ENCODE data around the gene RALB.
A peak's percentile ranks its signal among the peaks of the same experiment; 100 is the strongest.

RALB gene, protein sequence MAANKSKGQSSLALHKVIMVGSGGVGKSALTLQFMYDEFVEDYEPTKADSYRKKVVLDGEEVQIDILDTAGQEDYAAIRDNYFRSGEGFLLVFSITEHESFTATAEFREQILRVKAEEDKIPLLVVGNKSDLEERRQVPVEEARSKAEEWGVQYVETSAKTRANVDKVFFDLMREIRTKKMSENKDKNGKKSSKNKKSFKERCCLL

GRCh38 chr2:120252225-120253020, at the start of gene RALB:
Gene RALB (plus strand): TSS chr2:120252852. CDS start chr2:120278665, 25,813 bp downstream.
- DNase-seq (ENCODE audit: low read depth), result peak; percentile 99

GRCh38 chr2:120203251-120204021, 49.2 kb upstream of the RALB start:
- DNase-seq (ENCODE audit: low read depth), result no peak

DNA sequence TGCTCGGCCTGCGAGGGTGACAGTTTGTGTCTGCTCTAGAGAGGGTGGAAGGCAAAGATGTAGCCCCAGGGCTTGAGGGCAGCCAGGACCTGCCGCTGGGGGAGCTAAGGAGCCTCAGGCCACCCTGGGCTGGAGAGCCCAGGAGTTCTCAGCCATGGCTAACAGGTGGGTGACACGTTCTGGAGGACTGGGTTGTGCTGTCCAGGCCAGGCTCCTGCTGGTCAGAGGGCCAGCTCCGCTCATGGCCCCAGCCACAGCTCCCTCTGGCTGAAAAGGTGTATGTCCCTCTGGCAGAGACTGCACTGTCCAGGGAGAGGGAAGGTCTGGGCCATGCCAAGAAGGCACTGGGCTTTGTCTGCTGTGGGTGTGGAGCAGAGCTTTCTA, 48.6 kb upstream of the RALB start:
- no peak for DNase-seq (ENCODE audit: low read depth)

GRCh38 chr2:120204417-120204816, 48.2 kb upstream of the RALB start:
- DNase-seq (ENCODE audit: low read depth), result no peak

- DNase-seq (ENCODE audit: low read depth), result no peak
Measured at GRCh38 chr2:120204945-120205670, 47.5 kb upstream of the RALB start.

GRCh38 chr2:120206022-120206581, 46.5 kb upstream of the RALB start:
- DNase-seq (ENCODE audit: low read depth), result no peak

- DNase-seq (ENCODE audit: low read depth), result no peak
Measured at GRCh38 chr2:120208381-120209353, 44.0 kb upstream of the RALB start.

- DNase-seq (ENCODE audit: low read depth), result no peak
Measured at GRCh38 chr2:120209427-120210269, 43.0 kb upstream of the RALB start.

DNA sequence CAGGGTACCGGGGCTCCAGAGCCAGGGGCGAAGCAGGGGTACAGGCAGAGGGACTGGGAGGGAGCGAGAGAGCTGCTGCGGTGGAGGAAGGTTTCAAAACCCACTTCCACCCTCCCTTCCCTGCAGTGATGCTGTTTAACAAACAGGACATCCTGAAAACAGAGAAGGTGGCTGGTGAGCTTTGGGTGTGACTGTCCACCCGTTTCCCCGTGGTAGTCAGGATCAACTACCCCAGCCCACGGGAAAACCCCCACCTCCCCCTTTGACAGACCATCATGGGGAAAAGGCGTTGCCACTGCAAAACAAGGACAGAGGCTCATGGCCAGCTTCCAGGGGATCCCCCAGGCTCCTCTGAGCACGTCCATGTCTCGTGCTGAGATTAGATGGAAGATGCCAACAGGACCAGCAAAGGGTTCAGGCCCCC, 42.4 kb upstream of the RALB start:
- no peak for DNase-seq (ENCODE audit: low read depth)

DNA sequence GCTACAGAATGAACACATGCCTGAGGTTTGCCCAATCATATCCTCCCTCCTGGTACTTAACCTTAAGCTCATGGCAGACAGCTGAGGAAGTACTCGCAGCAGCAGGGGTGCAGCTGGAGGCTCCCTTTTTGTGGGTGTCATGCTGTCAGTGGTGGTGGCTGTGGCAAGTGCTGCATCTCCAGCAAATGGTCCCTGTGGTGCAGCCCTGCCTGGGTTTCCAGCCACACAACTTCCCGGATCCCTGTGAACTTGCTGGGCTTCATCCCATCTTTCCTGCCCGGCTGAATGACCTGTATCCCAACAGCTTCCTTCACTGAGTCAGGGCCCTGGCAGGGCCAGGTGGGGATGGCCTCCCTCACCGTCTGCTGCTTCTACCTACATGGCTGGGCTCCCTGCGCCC, 34.5 kb upstream of the RALB start:
- DNase-seq (ENCODE audit: low read depth), result no peak

DNA sequence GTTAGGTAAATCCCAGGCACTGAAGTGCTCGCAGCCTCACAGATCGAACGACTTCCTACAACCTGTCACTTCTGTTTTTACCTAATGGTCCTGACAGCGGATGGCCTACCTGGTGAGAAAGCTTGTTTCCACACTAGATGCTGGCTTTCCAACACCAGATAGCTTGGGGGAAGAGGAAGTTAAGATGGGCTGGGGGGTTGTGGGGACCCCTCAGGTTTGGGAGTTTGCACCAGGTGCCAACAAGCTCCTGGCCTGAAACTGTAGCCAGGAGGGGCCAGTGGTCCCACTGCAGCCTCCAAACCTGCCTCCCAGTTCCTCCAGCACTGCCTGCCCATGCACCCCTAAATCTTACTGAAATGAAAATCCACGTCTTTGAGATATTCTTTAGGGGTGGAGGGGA, 33.4 kb upstream of the RALB start:
- DNase-seq (ENCODE audit: low read depth), result no peak

- no peak for DNase-seq (ENCODE audit: low read depth)
Measured at GRCh38 chr2:120219766-120220165, 32.9 kb upstream of the RALB start.

- no peak for DNase-seq (ENCODE audit: low read depth)
Measured at GRCh38 chr2:120220756-120221155, 31.9 kb upstream of the RALB start.

GRCh38 chr2:120221616-120222015, 31.0 kb upstream of the RALB start:
- DNase-seq (ENCODE audit: low read depth), result no peak

DNA sequence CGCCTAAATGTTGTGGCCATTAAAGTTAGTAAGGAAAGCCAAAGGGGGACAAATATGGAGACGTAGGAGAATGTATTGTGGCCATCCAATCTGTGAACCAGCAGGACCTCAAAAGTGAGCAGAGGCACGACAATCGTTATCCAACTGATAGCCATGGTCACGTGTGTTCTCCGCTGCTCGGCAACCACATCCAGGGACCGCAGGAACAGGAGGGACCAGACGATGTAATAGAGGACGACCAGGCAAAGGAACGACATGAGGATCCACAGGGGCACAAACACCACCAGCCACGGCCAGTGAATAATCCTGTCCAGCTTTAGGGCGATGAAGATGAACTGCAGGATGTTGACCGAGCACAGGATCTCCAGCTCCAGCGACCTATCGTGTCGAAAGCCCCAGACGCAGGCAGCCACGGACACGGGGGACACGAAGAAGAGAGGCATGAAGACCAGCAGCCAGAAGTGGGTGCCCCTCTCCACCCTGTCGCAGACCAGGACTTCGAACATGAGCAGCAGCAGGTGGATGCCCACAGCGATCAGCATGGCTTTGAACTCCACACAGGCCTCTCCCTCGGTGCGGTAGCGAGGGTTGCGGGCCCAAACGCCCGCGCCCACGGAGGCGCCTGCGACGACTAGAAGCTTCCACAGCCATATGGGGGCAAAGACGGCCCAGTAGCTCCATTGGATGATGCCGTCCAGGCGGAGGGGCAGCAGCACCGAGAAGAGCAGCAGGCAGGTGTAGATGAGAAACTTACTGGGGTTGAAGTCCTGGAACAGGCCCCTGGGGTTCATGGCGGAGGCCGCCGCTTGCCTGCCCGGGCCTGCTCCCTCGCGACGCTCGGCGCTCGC, 30.2 kb upstream of the RALB start:
- DNase-seq (ENCODE audit: low read depth), result no peak

- DNase-seq (ENCODE audit: low read depth), result peak; percentile 89
Measured at GRCh38 chr2:120223034-120223912, 29.4 kb upstream of the RALB start, which contains the start of gene TMEM185B. Gene TMEM185B (minus strand): TSS chr2:120223400. CDS start chr2:120222976, 424 bp downstream.

DNA sequence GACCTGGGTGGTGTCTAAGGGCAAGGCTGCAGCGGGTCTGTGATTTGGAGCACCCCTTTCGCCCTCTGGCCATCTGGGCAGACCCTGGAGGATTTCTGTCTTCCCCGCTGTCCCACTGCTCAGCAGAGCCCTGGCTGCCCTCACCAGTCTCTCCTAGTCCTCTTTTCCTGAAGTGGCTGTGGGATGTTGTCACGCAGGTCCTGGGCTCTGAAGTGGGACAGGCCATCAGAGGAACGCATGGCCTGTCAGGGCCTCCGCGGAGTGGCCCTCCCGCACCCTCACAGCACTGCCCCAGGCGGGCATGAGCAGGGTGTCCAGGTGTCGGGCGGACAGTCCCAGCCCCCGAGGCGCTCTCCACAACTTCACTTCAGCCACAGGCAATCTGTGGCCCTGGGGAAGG, 28.4 kb upstream of the RALB start:
- no peak for DNase-seq (ENCODE audit: low read depth)
